BJ (cell line): Measurements from ENCODE around the gene GDAP2. TPM values are rescaled to one million over a fixed set of nuclear protein-coding genes. Genes with fewer than 3 reads are reported as not detected.

Experiments used
- CTCF ChIA-PET: fragments of 350-600 bp; formaldehyde crosslinking; extraction: SDS; loops from one replicate; lab custom pipeline; 2021; ENCODE audit warnings: antibody characterized with exemption, inconsistent platforms; lab: Yijun Ruan, JAX
- POLR2A ChIA-PET: fragments of 300-600 bp; sonication (Branson Sonifier 250); formaldehyde crosslinking; extraction: SDS; loops from one replicate; lab custom pipeline; 2021; ENCODE audit warnings: antibody characterized with exemption; lab: Charles Lee
- DNase-seq: peaks from one replicate; pipeline ENCODE4 v3.0.0-alpha.2; 2011; ENCODE audit warnings: low read depth
- H3K27me3 ChIP-seq: 2 replicates; pipeline ENCODE4 v1.6.0; 2011; ENCODE audit warnings: low read length; ENCODE audit not compliant: control insufficient read depth, insufficient read depth
- H3K36me3 ChIP-seq: 2 replicates; pipeline ENCODE4 v1.5.1; 2011; ENCODE audit warnings: low read length; ENCODE audit not compliant: control insufficient read depth, insufficient read depth
- H3K4me3 ChIP-seq: 2 replicates; pipeline ENCODE4 v1.5.1; 2011; ENCODE audit warnings: low read depth, mild to moderate bottlenecking, control low read depth, low read length
- polyA plus RNA-seq: library from polyadenylated mRNA; depleted of rRNA; stranded (reverse); fragments of >200 nt; gene quantifications from 2 replicates; pipeline ENCODE4 v1.2.3, GENCODE V29; 2011; rRNA removed
- TF ChIP-seq, protein P1 (sequence below): IDR thresholded peaks from 2 replicates; pipeline ENCODE4 v1.5.1; 2011; ENCODE audit warnings: low read depth, mild to moderate bottlenecking, control low read depth, inconsistent platforms, low read length, moderate library complexity; ENCODE audit not compliant: insufficient read depth

GDAP2 gene
- polyA plus RNA-seq, 1 experiment = 8.1 TPM

GRCh38 chr1:117814856-117815797, 114.3 kb downstream of the GDAP2 start:
- DNase-seq = no peak
- TF ChIP-seq, protein P1, sequence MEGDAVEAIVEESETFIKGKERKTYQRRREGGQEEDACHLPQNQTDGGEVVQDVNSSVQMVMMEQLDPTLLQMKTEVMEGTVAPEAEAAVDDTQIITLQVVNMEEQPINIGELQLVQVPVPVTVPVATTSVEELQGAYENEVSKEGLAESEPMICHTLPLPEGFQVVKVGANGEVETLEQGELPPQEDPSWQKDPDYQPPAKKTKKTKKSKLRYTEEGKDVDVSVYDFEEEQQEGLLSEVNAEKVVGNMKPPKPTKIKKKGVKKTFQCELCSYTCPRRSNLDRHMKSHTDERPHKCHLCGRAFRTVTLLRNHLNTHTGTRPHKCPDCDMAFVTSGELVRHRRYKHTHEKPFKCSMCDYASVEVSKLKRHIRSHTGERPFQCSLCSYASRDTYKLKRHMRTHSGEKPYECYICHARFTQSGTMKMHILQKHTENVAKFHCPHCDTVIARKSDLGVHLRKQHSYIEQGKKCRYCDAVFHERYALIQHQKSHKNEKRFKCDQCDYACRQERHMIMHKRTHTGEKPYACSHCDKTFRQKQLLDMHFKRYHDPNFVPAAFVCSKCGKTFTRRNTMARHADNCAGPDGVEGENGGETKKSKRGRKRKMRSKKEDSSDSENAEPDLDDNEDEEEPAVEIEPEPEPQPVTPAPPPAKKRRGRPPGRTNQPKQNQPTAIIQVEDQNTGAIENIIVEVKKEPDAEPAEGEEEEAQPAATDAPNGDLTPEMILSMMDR = no peak
- ChIA-PET POLR2A (no interaction called here), CTCF (interaction anchor here (0.6 to 2.1 kb wide), 4 partner anchors 46 to 307 kb away, joined by 3 to 10 read pairs (median 3); no protein-coding TSS in a partner anchor)
- H3K36me3 ChIP-seq = no peaks in the 10 kb centered on the region
- H3K27me3 ChIP-seq = no peaks in the 10 kb centered on the region
- no peak overlapping the region for H3K4me3 ChIP-seq

Other genes with a start within 250 kb of the GDAP2 start
- gene WDR3, start 118 bp upstream of the GDAP2 start, polyA plus RNA-seq = 13.2 and 21.9 TPM in 2 replicates